HG03196 (cell line): ENCODE results near the gene CTU1.

Experiments used
- ATAC-seq: cut with Tn5 transposase; IDR thresholded peaks from one replicate; pipeline ENCODE4 v1.9.1; 2021; ENCODE audit not compliant: unreplicated experiment

The CTU1 gene

GRCh38 chr19:51135004-51135403, 26.8 kb upstream of the CTU1 start:
- no peak for ATAC-seq

- no peak for ATAC-seq
Observed at GRCh38 chr19:51131780-51132680, 23.8 kb upstream of the CTU1 start.

- no peak for ATAC-seq
Observed at GRCh38 chr19:51129716-51130115, 21.5 kb upstream of the CTU1 start.

- ATAC-seq = no peak
Observed at GRCh38 chr19:51128227-51128626, 20.0 kb upstream of the CTU1 start.

GRCh38 chr19:51127755-51128154, 19.5 kb upstream of the CTU1 start:
- no peak for ATAC-seq

GRCh38 chr19:51127032-51127431, 18.8 kb upstream of the CTU1 start:
- ATAC-seq = no peak

GRCh38 chr19:51125421-51126075, 17.3 kb upstream of the CTU1 start:
- no peak for ATAC-seq

- ATAC-seq = no peak
Observed at GRCh38 chr19:51124729-51125128, 16.5 kb upstream of the CTU1 start, which contains the start of gene SIGLEC9. Gene SIGLEC9 (plus strand): TSS chr19:51124906. CDS start chr19:51124975, 69 bp downstream.

GRCh38 chr19:51124216-51124615, 16.0 kb upstream of the CTU1 start:
- no peak for ATAC-seq

- ATAC-seq = no peak
Observed at GRCh38 chr19:51123802-51124201, 15.6 kb upstream of the CTU1 start.

- ATAC-seq = no peak
Observed at GRCh38 chr19:51123381-51123800, 15.2 kb upstream of the CTU1 start.

- no peak for ATAC-seq
Observed at GRCh38 chr19:51122112-51122981, 14.1 kb upstream of the CTU1 start.

GRCh38 chr19:51121257-51121656, 13.0 kb upstream of the CTU1 start:
- no peak for ATAC-seq

- no peak for ATAC-seq
Observed at GRCh38 chr19:51120160-51120559, 12.0 kb upstream of the CTU1 start.

GRCh38 chr19:51119611-51120010, 11.4 kb upstream of the CTU1 start:
- ATAC-seq = no peak

GRCh38 chr19:51119101-51119500, 10.9 kb upstream of the CTU1 start:
- no peak for ATAC-seq

GRCh38 chr19:51116736-51117286, 8.6 kb upstream of the CTU1 start:
- ATAC-seq = no peak

- no peak for ATAC-seq
Observed at GRCh38 chr19:51114087-51114729, 6.0 kb upstream of the CTU1 start.

- ATAC-seq = no peak
Observed at GRCh38 chr19:51111606-51112005, 3.4 kb upstream of the CTU1 start.

- ATAC-seq = no peak
Observed at GRCh38 chr19:51110666-51110971, 2.4 kb upstream of the CTU1 start.

- peak; percentile 28 for ATAC-seq
Observed at GRCh38 chr19:51108805-51109146, 567 bp upstream of the CTU1 start.
